K562 (cell line): ENCODE measurements around the gene RAB31. TPM values are rescaled to one million over a fixed set of nuclear protein-coding genes. Genes with fewer than 3 reads are reported as not detected.
A peak's percentile ranks its signal among the peaks of the same experiment; 100 is the strongest.

Experiments
- BRD9 ChIP-seq: fragments of 450-650 bp; IDR thresholded peaks from 2 replicates; pipeline ENCODE4 v1.6.1; 2018; ENCODE audit warnings: low read depth; ENCODE audit not compliant: partially characterized antibody
- BRF1 ChIP-seq: IDR thresholded peaks from 3 replicates; pipeline ENCODE4 v1.6.1; 2011; ENCODE audit warnings: borderline replicate concordance, mild to moderate bottlenecking; ENCODE audit not compliant: insufficient read length; ENCODE audit errors: extremely low read depth
- FIP1L1 ChIP-seq: fragments of 200-400 bp; formaldehyde crosslinking; IDR thresholded peaks from 2 replicates; pipeline ENCODE4 v1.6.1; 2018; ENCODE audit warnings: mild to moderate bottlenecking, low read depth, low read length; ENCODE audit not compliant: poor library complexity, severe bottlenecking
- FOS ChIP-seq: IDR thresholded peaks from 3 replicates; pipeline ENCODE4 v1.6.1; 2011; ENCODE audit not compliant: insufficient read length; ENCODE audit errors: extremely low read depth
- FOXP4 ChIP-seq: sonication (generic); formaldehyde crosslinking; IDR thresholded peaks from 2 replicates; pipeline ENCODE4 v1.8.0; 2022; ENCODE audit warnings: mild to moderate bottlenecking, missing genetic modification reagents, borderline replicate concordance
- HDAC1 ChIP-seq, 2 experiments: fragments of 450-650 bp; IDR thresholded peaks; 2 replicates each; pipeline ENCODE4 v1.6.1; 2016 to 2017; ENCODE audit warnings: inconsistent platforms in 1 of 2, mild to moderate bottlenecking in 1 of 2, moderate library complexity in 1 of 2
- HSF4 ChIP-seq: fragments of 250-450 bp; sonication (Bioruptor Pico); IDR thresholded peaks from 2 replicates; pipeline ENCODE4 v2.1.2; 2022; ENCODE audit warnings: mild to moderate bottlenecking, moderate library complexity, borderline replicate concordance
- KLF10 ChIP-seq: fragments of 250-450 bp; sonication (Bioruptor Pico); IDR thresholded peaks from 2 replicates; pipeline ENCODE4 v1.6.1; 2021; ENCODE audit warnings: matching md5 sums
- MXI1 ChIP-seq: IDR thresholded peaks from 2 replicates; pipeline ENCODE4 v1.6.1; 2011; ENCODE audit warnings: low read depth, mild to moderate bottlenecking, improper control_type of control experiment, low read length
- MYC ChIP-seq, 2 experiments: fragments of 250-450 bp in 1 of 2; sonication (Bioruptor Pico) in 1 of 2; IDR thresholded peaks; 2 replicates each; pipeline versions ENCODE4 v1.5.1 to v1.6.1; 2012 to 2021; ENCODE audit warnings: low read depth in 2 of 2, borderline replicate concordance in 1 of 2, improper control_type of control experiment in 1 of 2, low read length in 1 of 2, mild to moderate bottlenecking in 1 of 2, moderate library complexity in 1 of 2
- NBN ChIP-seq: fragments of 450-650 bp; IDR thresholded peaks from 2 replicates; pipeline ENCODE4 v1.6.1; 2016; ENCODE audit warnings: low read depth, mild to moderate bottlenecking
- SIN3A ChIP-seq, 2 experiments: fragments of 150-350 bp in 1 of 2; IDR thresholded peaks; 2 replicates each; pipeline ENCODE4 v1.6.1; 2011 to 2016; ENCODE audit warnings: borderline replicate concordance in 2 of 2, low read depth in 2 of 2, low read length in 2 of 2, mild to moderate bottlenecking in 2 of 2, moderate library complexity in 2 of 2; ENCODE audit not compliant: control insufficient read depth in 1 of 2
- SNAPC5 ChIP-seq: fragments of 250-450 bp; sonication (Bioruptor Pico); IDR thresholded peaks from 2 replicates; pipeline ENCODE4 v1.8.0; 2021; ENCODE audit warnings: moderate library complexity, mild to moderate bottlenecking, inconsistent platforms
- polyA plus RNA-seq, 8 experiments: library from polyadenylated mRNA; depleted of rRNA in 4 of 8; stranded (reverse) in 5 of 8; unstranded in 3 of 8; fragments of >200 nt; fragmentation: Nextera tagmentation in 2 of 8; fragmentation: Illumina TruSeq in 1 of 8; extraction: Ambion mirVana in 2 of 8; extraction: Trizol in 1 of 8; gene quantifications; 2 replicates each; pipeline versions ENCODE4 v1.2.1 to v1.2.3, GENCODE V29; 2011 to 2014; ENCODE audit warnings: inconsistent platforms in 1 of 8, missing spikeins in 1 of 8
- total RNA-seq, 7 experiments: library from RNA; depleted of rRNA in 6 of 7; stranded (reverse); fragments of >200 nt in 6 of 7; fragmentation: Illumina TruSeq in 2 of 7; extraction: Trizol in 2 of 7; gene quantifications; 2 replicates each; pipeline versions ENCODE4 v1.2.1 to v1.2.3, GENCODE V29; 2011 to 2021; ENCODE audit warnings: low replicate concordance in 1 of 7
- TF ChIP-seq, protein P1 (sequence below): sonication (generic); formaldehyde crosslinking; IDR thresholded peaks from 2 replicates; pipeline ENCODE4 v1.8.0; 2023; ENCODE audit warnings: missing genetic modification reagents, mild to moderate bottlenecking, borderline replicate concordance
- TF ChIP-seq, protein P2 (sequence below): IDR thresholded peaks from 3 replicates; pipeline ENCODE4 v1.6.1; 2011; ENCODE audit warnings: borderline replicate concordance, mild to moderate bottlenecking, moderate library complexity; ENCODE audit not compliant: insufficient read length; ENCODE audit errors: extremely low read depth

RAB31 gene
- total and polyA plus RNA-seq, 9 of the 15 experiments (the other 6 are each of a cell fraction or from before 2014, with no cell fraction given): 20.7 to 70.4 (median 41.3) TPM

DNA sequence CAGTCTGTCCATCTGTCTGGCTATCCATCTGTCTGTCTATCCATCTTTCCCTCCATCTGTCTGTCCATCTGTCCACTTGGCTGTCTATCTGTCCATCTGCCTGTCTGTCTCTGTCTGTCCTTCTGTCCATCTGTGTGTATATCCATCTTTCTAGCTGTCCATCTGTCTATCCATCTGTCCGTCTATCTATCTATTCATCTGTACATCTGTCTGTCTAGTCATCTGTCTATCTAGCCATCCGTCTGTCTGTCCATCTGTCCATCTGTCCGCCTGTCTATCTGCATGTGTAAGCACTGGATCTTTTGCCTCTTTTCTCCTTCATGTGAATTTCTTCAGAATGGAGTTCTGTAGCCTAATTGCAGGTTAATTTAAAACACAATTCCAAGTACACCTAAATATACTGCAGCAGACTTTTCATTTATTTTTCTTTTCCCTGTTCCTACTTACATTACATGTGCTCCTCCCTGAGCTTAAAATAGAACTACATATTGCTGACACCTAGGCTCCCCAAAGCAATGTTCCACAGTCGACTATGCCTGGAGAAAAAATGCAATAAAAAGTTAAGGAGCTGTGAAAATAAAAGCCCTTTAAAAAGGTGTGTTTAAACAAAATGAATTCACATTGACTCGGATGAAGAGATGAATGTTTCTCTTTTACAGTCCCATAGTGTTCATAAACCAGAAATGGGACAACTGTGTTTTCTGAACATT is 140.2 kb downstream of the RAB31 start (continued):
- TF ChIP-seq, protein P1, sequence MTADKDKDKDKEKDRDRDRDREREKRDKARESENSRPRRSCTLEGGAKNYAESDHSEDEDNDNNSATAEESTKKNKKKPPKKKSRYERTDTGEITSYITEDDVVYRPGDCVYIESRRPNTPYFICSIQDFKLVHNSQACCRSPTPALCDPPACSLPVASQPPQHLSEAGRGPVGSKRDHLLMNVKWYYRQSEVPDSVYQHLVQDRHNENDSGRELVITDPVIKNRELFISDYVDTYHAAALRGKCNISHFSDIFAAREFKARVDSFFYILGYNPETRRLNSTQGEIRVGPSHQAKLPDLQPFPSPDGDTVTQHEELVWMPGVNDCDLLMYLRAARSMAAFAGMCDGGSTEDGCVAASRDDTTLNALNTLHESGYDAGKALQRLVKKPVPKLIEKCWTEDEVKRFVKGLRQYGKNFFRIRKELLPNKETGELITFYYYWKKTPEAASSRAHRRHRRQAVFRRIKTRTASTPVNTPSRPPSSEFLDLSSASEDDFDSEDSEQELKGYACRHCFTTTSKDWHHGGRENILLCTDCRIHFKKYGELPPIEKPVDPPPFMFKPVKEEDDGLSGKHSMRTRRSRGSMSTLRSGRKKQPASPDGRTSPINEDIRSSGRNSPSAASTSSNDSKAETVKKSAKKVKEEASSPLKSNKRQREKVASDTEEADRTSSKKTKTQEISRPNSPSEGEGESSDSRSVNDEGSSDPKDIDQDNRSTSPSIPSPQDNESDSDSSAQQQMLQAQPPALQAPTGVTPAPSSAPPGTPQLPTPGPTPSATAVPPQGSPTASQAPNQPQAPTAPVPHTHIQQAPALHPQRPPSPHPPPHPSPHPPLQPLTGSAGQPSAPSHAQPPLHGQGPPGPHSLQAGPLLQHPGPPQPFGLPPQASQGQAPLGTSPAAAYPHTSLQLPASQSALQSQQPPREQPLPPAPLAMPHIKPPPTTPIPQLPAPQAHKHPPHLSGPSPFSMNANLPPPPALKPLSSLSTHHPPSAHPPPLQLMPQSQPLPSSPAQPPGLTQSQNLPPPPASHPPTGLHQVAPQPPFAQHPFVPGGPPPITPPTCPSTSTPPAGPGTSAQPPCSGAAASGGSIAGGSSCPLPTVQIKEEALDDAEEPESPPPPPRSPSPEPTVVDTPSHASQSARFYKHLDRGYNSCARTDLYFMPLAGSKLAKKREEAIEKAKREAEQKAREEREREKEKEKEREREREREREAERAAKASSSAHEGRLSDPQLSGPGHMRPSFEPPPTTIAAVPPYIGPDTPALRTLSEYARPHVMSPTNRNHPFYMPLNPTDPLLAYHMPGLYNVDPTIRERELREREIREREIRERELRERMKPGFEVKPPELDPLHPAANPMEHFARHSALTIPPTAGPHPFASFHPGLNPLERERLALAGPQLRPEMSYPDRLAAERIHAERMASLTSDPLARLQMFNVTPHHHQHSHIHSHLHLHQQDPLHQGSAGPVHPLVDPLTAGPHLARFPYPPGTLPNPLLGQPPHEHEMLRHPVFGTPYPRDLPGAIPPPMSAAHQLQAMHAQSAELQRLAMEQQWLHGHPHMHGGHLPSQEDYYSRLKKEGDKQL (CRISPR knock-in tag): no peak
- TF ChIP-seq BRD9 (peak; percentile 37), KLF10 (CRISPR knock-in tag) (no peak), FOS (no peak), FOXP4 (CRISPR knock-in tag) (no peak), BRF1 (no peak), MXI1 (no peak), HDAC1 (IDR thresholded peaks at IDR 0.05) (peak; percentile 31 to 94; a peak in 2 of 4 replicates), FIP1L1 (no peak), MYC (IDR thresholded peaks at IDR 0.05; ENCODE audit: low read depth, low read length) (no peak), MYC (CRISPR knock-in tag; IDR thresholded peaks at IDR 0.05; ENCODE audit: borderline replicate concordance, low read depth) (no peak), NBN (peak; percentile 82), SIN3A (IDR thresholded peaks at IDR 0.05; ENCODE audit: borderline replicate concordance in 2 of 2, control insufficient read depth in 1 of 2, low read depth in 2 of 2, low read length in 2 of 2) (no peak), HSF4 (CRISPR knock-in tag) (no peak), SNAPC5 (CRISPR knock-in tag) (no peak)
- TF ChIP-seq, protein P2, sequence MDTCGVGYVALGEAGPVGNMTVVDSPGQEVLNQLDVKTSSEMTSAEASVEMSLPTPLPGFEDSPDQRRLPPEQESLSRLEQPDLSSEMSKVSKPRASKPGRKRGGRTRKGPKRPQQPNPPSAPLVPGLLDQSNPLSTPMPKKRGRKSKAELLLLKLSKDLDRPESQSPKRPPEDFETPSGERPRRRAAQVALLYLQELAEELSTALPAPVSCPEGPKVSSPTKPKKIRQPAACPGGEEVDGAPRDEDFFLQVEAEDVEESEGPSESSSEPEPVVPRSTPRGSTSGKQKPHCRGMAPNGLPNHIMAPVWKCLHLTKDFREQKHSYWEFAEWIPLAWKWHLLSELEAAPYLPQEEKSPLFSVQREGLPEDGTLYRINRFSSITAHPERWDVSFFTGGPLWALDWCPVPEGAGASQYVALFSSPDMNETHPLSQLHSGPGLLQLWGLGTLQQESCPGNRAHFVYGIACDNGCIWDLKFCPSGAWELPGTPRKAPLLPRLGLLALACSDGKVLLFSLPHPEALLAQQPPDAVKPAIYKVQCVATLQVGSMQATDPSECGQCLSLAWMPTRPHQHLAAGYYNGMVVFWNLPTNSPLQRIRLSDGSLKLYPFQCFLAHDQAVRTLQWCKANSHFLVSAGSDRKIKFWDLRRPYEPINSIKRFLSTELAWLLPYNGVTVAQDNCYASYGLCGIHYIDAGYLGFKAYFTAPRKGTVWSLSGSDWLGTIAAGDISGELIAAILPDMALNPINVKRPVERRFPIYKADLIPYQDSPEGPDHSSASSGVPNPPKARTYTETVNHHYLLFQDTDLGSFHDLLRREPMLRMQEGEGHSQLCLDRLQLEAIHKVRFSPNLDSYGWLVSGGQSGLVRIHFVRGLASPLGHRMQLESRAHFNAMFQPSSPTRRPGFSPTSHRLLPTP: no peak
